H1 (cell line): ENCODE results near the gene OR5M3. TPM values are rescaled to one million over a fixed set of nuclear protein-coding genes. Genes with fewer than 3 reads are reported as not detected.

Source experiments
- USF2 ChIP-seq: IDR thresholded peaks from 2 replicates; pipeline ENCODE4 v1.6.1; 2011; ENCODE audit warnings: low read length, improper control_type of control experiment
- polyA plus RNA-seq, 7 experiments: library from polyadenylated mRNA; depleted of rRNA in 3 of 7; stranded (reverse) in 5 of 7; unstranded in 2 of 7; fragments of >200 nt in 5 of 7; fragments of 200-250 nt in 2 of 7; gene quantifications; 1 replicate in 5 of 7; 2 replicates in 1 of 7; 4 replicates in 1 of 7; pipeline versions ENCODE4 v1.2.1 to v1.2.3, GENCODE V29; 2011 to 2013; ENCODE audit warnings: missing spikeins in 2 of 7, mixed read lengths in 2 of 7
- total RNA-seq: library from RNA; stranded (reverse); fragmentation: NEBNext Ultra II Directional; extraction: Animal tissue kit (Norgen Biotek cat#: 25700); gene quantifications from 2 replicates; pipeline ENCODE4 v1.2.1, GENCODE V29; 2021

OR5M3 gene
- total and polyA plus RNA-seq, 2 of the 8 experiments (the other 6 are each of a cell fraction or from before 2014, with no cell fraction given): not detected

- no peak for TF ChIP-seq USF2
- TF ChIP-seq, all 59 proteins: peak for 0
Measured at GRCh38 chr11:56486801-56487200, 13.6 kb upstream of the OR5M3 start (continued).
